ENCODE results near the gene BCAR3. TPM values are rescaled to one million over a fixed set of nuclear protein-coding genes. Genes with fewer than 3 reads are reported as not detected.

The BCAR3 gene
- total RNA-seq, 1 donor from 2014 or later, result 22.8 TPM

DNA sequence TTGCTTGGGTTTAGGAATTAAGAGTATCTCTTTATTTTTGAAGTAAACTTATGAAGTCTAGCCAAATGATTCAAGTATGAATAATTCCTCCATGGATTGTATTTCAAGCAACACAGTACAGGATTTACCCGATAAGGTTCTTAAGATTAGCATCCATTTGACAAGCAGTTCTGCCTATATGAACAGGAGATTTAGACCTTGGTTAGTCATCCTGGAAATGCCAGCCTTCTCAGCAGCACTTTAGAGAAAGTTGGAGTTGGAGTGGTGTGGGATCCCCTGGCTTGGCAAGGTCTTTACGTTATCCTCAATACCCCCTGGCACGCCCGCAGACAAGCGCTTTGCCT is 1.6 kb downstream of the BCAR3 start:
- Histone ChIP-seq H3K4me1 (peaks cover 38% of the 10 kb centered on the region), H3K27ac (peak overlapping the region; percentile 98), H3K27me3 (no peaks in the 10 kb centered on the region), H3K36me3 (no peaks in the 10 kb centered on the region), H3K9me3 (no peaks in the 10 kb centered on the region), H3K4me3 (peak overlapping the region; percentile 65 to 88)
- DNase-seq (ENCODE audit: extremely low spot score in 2 of 2), result no peak
- TF ChIP-seq POLR2AphosphoS5 (IDR thresholded peaks at IDR 0.05; ENCODE audit: insufficient read depth in 1 of 2, low read depth in 1 of 2), result no peak
- intact Hi-C loops (cut with DNase I), result no loop called here

DNA sequence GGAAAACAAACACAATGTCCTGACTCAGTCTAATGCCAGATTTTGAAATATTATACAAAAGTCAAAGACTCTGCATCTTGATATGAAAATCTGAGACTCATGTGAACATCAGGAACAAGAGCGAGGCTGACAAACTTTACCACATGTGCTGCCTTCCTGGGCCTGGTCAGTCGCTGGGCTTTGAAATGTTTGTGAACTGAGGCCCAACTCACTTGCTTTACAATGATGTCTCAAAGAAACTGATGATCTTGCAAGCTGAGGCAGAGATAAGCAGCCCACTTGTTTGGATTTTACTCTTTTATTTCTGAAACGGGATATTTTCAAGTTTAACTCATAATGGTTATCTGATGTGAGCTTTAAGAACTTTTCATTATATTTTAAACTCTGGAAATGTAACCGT is 2.1 kb downstream of the BCAR3 start:
- Histone ChIP-seq H3K9me3 (no peaks in the 10 kb centered on the region), H3K4me1 (peaks cover 43% of the 10 kb centered on the region), H3K4me3 (peak overlapping the region in 1 of 2 donors; percentile 88), H3K36me3 (no peaks in the 10 kb centered on the region), H3K27ac (peak overlapping the region; percentile 98), H3K27me3 (no peaks in the 10 kb centered on the region)
- TF ChIP-seq, protein P1, sequence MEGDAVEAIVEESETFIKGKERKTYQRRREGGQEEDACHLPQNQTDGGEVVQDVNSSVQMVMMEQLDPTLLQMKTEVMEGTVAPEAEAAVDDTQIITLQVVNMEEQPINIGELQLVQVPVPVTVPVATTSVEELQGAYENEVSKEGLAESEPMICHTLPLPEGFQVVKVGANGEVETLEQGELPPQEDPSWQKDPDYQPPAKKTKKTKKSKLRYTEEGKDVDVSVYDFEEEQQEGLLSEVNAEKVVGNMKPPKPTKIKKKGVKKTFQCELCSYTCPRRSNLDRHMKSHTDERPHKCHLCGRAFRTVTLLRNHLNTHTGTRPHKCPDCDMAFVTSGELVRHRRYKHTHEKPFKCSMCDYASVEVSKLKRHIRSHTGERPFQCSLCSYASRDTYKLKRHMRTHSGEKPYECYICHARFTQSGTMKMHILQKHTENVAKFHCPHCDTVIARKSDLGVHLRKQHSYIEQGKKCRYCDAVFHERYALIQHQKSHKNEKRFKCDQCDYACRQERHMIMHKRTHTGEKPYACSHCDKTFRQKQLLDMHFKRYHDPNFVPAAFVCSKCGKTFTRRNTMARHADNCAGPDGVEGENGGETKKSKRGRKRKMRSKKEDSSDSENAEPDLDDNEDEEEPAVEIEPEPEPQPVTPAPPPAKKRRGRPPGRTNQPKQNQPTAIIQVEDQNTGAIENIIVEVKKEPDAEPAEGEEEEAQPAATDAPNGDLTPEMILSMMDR (IDR thresholded peaks at IDR 0.05), result no peak
- TF ChIP-seq POLR2A (IDR thresholded peaks at IDR 0.05) (no peak), POLR2AphosphoS5 (IDR thresholded peaks at IDR 0.05; ENCODE audit: insufficient read depth in 1 of 2, low read depth in 1 of 2) (no peak)
- intact Hi-C loops (cut with DNase I), result no loop called here
- DNase-seq (ENCODE audit: extremely low spot score in 2 of 2), result no peak

DNA sequence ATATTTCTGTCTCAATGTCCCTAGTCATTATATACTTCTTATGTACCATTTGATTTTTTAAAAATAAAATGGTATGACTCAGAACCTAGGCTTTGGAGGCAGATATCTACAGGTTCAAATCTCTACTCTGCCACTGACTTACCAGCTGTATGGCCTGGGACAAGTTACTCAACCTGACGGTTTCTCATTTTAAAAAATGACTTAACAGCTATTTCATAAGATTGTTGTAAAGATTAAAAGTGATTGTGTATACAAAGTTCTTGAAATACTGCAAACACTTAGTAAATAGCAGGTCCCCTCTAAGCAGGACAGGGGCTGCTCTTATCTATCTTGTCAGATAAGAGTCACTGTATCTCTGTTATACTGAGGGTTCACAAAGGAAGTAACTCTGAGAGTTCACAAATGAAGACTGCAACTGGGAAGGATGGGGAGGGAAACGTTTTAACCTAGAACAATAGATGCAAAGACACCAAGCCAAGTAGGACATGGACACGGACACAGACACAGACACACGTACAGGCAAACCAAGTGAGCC is 2.6 kb downstream of the BCAR3 start:
- peak overlapping the region; percentile 21 for H3K27ac ChIP-seq
- H3K4me1 ChIP-seq, result peaks cover 49% of the 10 kb centered on the region
- no peaks in the 10 kb centered on the region for H3K27me3 ChIP-seq
- no peaks in the 10 kb centered on the region for H3K36me3 ChIP-seq
- TF ChIP-seq POLR2AphosphoS5 (IDR thresholded peaks at IDR 0.05; ENCODE audit: insufficient read depth in 1 of 2, low read depth in 1 of 2) (no peak), POLR2A (IDR thresholded peaks at IDR 0.05) (no peak)
- TF ChIP-seq, protein P1 (IDR thresholded peaks at IDR 0.05), result no peak
- no peak for DNase-seq (ENCODE audit: extremely low spot score in 2 of 2)
- no peak overlapping the region for H3K4me3 ChIP-seq
- no peaks in the 10 kb centered on the region for H3K9me3 ChIP-seq
- intact Hi-C loops (cut with DNase I), result no loop called here

DNA sequence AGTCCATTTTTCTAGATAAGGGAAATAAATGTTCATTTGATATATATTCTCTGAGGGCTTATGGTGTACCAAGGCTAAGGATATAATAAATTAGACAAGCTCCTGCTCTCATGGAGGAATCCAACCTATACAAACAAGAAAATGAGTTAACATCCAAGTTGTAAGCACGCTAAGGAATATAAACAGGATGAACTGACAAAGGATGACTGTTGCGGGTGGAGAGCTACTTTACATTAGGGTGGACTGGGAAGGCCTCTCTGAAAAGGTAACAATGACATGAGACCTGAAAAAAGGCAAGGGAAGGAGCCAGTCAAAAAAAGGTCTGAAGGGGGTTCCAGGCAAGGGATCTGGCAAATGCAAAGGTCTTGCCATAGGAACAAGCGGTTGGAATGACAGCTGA is 3.1 kb downstream of the BCAR3 start:
- H3K27ac ChIP-seq, result no peak overlapping the region
- TF ChIP-seq POLR2A (IDR thresholded peaks at IDR 0.05) (no peak), POLR2AphosphoS5 (IDR thresholded peaks at IDR 0.05; ENCODE audit: insufficient read depth in 1 of 2, low read depth in 1 of 2) (no peak)
- TF ChIP-seq, protein P1 (IDR thresholded peaks at IDR 0.05), result no peak
- peaks cover 54% of the 10 kb centered on the region for H3K4me1 ChIP-seq
- DNase-seq (ENCODE audit: extremely low spot score in 2 of 2), result no peak
- intact Hi-C loops (cut with DNase I), result no loop called here
- no peaks in the 10 kb centered on the region for H3K36me3 ChIP-seq
- H3K4me3 ChIP-seq, result no peak overlapping the region
- H3K9me3 ChIP-seq, result no peaks in the 10 kb centered on the region
- no peaks in the 10 kb centered on the region for H3K27me3 ChIP-seq

DNA sequence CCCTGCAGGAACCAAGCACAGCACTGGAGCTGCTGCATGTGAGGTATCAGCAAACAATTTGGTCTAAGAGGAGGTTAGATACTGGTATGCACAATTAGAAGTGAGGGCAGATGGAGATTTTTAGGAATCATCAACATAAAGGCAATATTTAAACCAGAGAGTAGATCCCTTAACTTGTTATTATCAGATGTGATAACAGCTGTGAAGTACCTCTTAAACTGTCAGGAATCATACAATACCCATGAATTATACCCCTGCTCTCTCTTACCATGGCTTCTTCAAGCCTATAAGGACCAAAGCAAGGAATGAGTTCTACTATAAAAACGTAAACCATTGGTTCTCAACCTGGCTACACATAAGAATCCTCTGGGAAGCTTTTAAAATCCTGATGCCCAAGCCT is 3.9 kb downstream of the BCAR3 start:
- Histone ChIP-seq H3K36me3 (no peaks in the 10 kb centered on the region), H3K4me3 (no peak overlapping the region), H3K4me1 (peaks cover 62% of the 10 kb centered on the region), H3K27me3 (no peaks in the 10 kb centered on the region), H3K27ac (no peak overlapping the region), H3K9me3 (no peaks in the 10 kb centered on the region)
- intact Hi-C loops (cut with DNase I), result no loop called here
- no peak for DNase-seq (ENCODE audit: extremely low spot score in 2 of 2)
- TF ChIP-seq POLR2A (IDR thresholded peaks at IDR 0.05) (no peak), POLR2AphosphoS5 (IDR thresholded peaks at IDR 0.05; ENCODE audit: insufficient read depth in 1 of 2, low read depth in 1 of 2) (no peak)
- TF ChIP-seq, protein P1 (IDR thresholded peaks at IDR 0.05), result no peak

Measured in vagina (tissue), 2 donors.